H9 (cell line): Measurements from ENCODE around the gene SLC12A6. TPM values are rescaled to one million over a fixed set of nuclear protein-coding genes. Genes with fewer than 3 reads are reported as not detected.

Source experiments
- DNase-seq: peaks from one replicate; pipeline ENCODE4 v3.0.0-alpha.2; 2017
- H2AFZ ChIP-seq: one replicate; pipeline ENCODE4 v1.6.1; 2013; ENCODE audit warnings: mild to moderate bottlenecking, low read length, control low read depth, moderate library complexity
- H2AK5ac ChIP-seq: 2 replicates; pipeline ENCODE4 v1.6.1; 2013; ENCODE audit warnings: low read length, control low read depth, mixed read lengths; ENCODE audit not compliant: insufficient read length
- H2BK120ac ChIP-seq: one replicate; pipeline ENCODE4 v1.6.1; 2013; ENCODE audit warnings: low read depth, mild to moderate bottlenecking, low read length, control low read depth, inconsistent platforms; ENCODE audit not compliant: poor library complexity, severe bottlenecking
- H2BK12ac ChIP-seq: 2 replicates; pipeline ENCODE4 v1.6.1; 2013; ENCODE audit warnings: low read length, control low read depth, mixed read lengths, low read depth; ENCODE audit not compliant: insufficient read length
- H2BK15ac ChIP-seq: 2 replicates; pipeline ENCODE4 v1.6.1; 2013; ENCODE audit warnings: low read depth, low read length, control low read depth
- H2BK20ac ChIP-seq: one replicate; pipeline ENCODE4 v1.6.1; 2013; ENCODE audit warnings: low read depth, mild to moderate bottlenecking, low read length, control low read depth, inconsistent platforms; ENCODE audit not compliant: poor library complexity, severe bottlenecking
- H2BK5ac ChIP-seq: 2 replicates; pipeline ENCODE4 v1.6.1; 2013; ENCODE audit warnings: low read length, control low read depth, mixed read lengths; ENCODE audit not compliant: insufficient read length
- H3K14ac ChIP-seq: 2 replicates; pipeline ENCODE4 v1.6.1; 2013; ENCODE audit warnings: low read length, control low read depth; ENCODE audit not compliant: insufficient read depth
- H3K18ac ChIP-seq: 2 replicates; pipeline ENCODE4 v1.6.1; 2013; ENCODE audit warnings: low read depth, mild to moderate bottlenecking, mixed read lengths, low read length, control low read depth; ENCODE audit not compliant: insufficient read length
- H3K23ac ChIP-seq: 2 replicates; pipeline ENCODE4 v1.6.1; 2013; ENCODE audit warnings: low read length, control low read depth, mixed read lengths, low read depth; ENCODE audit not compliant: insufficient read length
- H3K23me2 ChIP-seq: 2 replicates; pipeline ENCODE4 v1.6.1; 2013; ENCODE audit warnings: low read depth, mild to moderate bottlenecking, mixed read lengths, low read length, control low read depth; ENCODE audit not compliant: insufficient read length, poor library complexity, severe bottlenecking
- H3K27ac ChIP-seq: 2 replicates; pipeline ENCODE4 v1.5.1; 2013; ENCODE audit warnings: low read length, control low read depth, mixed read lengths, low read depth; ENCODE audit not compliant: insufficient read length
- H3K27me3 ChIP-seq: 2 replicates; pipeline ENCODE4 v1.6.1; 2013; ENCODE audit warnings: low read length, control low read depth, inconsistent platforms; ENCODE audit not compliant: insufficient read depth
- H3K4ac ChIP-seq: 2 replicates; pipeline ENCODE4 v1.6.1; 2013; ENCODE audit warnings: low read depth, mild to moderate bottlenecking, control low read depth, inconsistent platforms, low read length, moderate library complexity
- H3K4me1 ChIP-seq: 2 replicates; pipeline ENCODE4 v1.6.1; 2013; ENCODE audit warnings: low read length, control low read depth, inconsistent platforms; ENCODE audit not compliant: insufficient read depth
- H3K4me2 ChIP-seq: 2 replicates; pipeline ENCODE4 v1.6.1; 2013; ENCODE audit warnings: low read length, control low read depth, mixed read lengths; ENCODE audit not compliant: insufficient read length, insufficient read depth
- H3K56ac ChIP-seq: 2 replicates; pipeline ENCODE4 v1.6.1; 2013; ENCODE audit warnings: low read depth, mild to moderate bottlenecking, mixed read lengths, low read length, control low read depth; ENCODE audit not compliant: insufficient read length
- H3K79me1 ChIP-seq: 2 replicates; pipeline ENCODE4 v1.6.1; 2013; ENCODE audit warnings: low read depth, mild to moderate bottlenecking, moderate library complexity, low read length, control low read depth, inconsistent platforms; ENCODE audit not compliant: insufficient read depth, poor library complexity, severe bottlenecking
- H3K79me2 ChIP-seq: 2 replicates; pipeline ENCODE4 v1.6.1; 2013; ENCODE audit warnings: low read length, control low read depth, inconsistent platforms; ENCODE audit not compliant: insufficient read depth
- H3K9ac ChIP-seq: 2 replicates; pipeline ENCODE4 v1.6.1; 2013; ENCODE audit warnings: low read length, control low read depth, mixed read lengths; ENCODE audit not compliant: insufficient read length; ENCODE audit errors: extremely low read depth
- H3K9me3 ChIP-seq: one replicate; pipeline ENCODE4 v1.6.1; 2013; ENCODE audit warnings: low read depth, low read length, inconsistent platforms; ENCODE audit not compliant: control insufficient read depth
- H3T11ph ChIP-seq: one replicate; pipeline ENCODE4 v1.6.1; 2013; ENCODE audit warnings: mild to moderate bottlenecking, low read length, control low read depth, inconsistent platforms
- H4K20me1 ChIP-seq: one replicate; pipeline ENCODE4 v1.6.1; 2013; ENCODE audit not compliant: control insufficient read depth, insufficient read length, insufficient read depth
- H4K5ac ChIP-seq: 2 replicates; pipeline ENCODE4 v1.6.1; 2013; ENCODE audit warnings: low read depth, mild to moderate bottlenecking, mixed read lengths, low read length, control low read depth; ENCODE audit not compliant: insufficient read length
- H4K8ac ChIP-seq: replicated peaks from 2 replicates; pipeline ENCODE4 v1.6.1; 2013; ENCODE audit warnings: low read length, control low read depth, mixed read lengths, low read depth; ENCODE audit not compliant: insufficient read length
- H4K91ac ChIP-seq: 2 replicates; pipeline ENCODE4 v1.6.1; 2013; ENCODE audit warnings: low read depth, mild to moderate bottlenecking, moderate library complexity, mixed read lengths, low read length, control low read depth; ENCODE audit not compliant: insufficient read length
- H3K27ac Mint-ChIP-seq, 3 experiments: 2 replicates in 2 of 3; 3 replicates in 1 of 3; pipeline ENCODE4 v1.8.0; 2020 to 2021; ENCODE audit warnings: mixed read lengths in 3 of 3, mild to moderate bottlenecking in 1 of 3, moderate library complexity in 1 of 3
- H3K27me3 Mint-ChIP-seq: 2 replicates; pipeline ENCODE4 v1.8.0; 2021; ENCODE audit warnings: low read depth, mild to moderate bottlenecking, moderate library complexity, mixed read lengths
- H3K36me3 Mint-ChIP-seq, 3 experiments: 2 replicates in 2 of 3; 3 replicates in 1 of 3; pipeline ENCODE4 v1.8.0; 2020 to 2021; ENCODE audit warnings: low read depth in 3 of 3, mixed read lengths in 3 of 3; ENCODE audit not compliant: insufficient read depth in 1 of 3
- H3K4me1 Mint-ChIP-seq, 2 experiments: 2 replicates each; pipeline ENCODE4 v1.8.0; 2020; ENCODE audit warnings: mixed read lengths in 2 of 2
- H3K4me3 Mint-ChIP-seq, 2 experiments: 2 replicates in 1 of 2; 3 replicates in 1 of 2; pipeline ENCODE4 v1.8.0; 2020 to 2021; ENCODE audit warnings: mild to moderate bottlenecking in 2 of 2, mixed read lengths in 2 of 2, moderate library complexity in 1 of 2
- H3K9me3 Mint-ChIP-seq, 2 experiments: 2 replicates in 1 of 2; 3 replicates in 1 of 2; pipeline ENCODE4 v1.8.0; 2020; ENCODE audit warnings: mild to moderate bottlenecking in 2 of 2, mixed read lengths in 2 of 2, moderate library complexity in 1 of 2
- WGBS: extraction: QIAGEN DNeasy Blood & Tissue Kit; methylation state at CpG from one replicate; pipeline ENCODE4 v1.1.7; 2013; ENCODE audit warnings: missing lambda C conversion rate, low lambda C conversion rate, mixed read lengths; ENCODE audit not compliant: insufficient read length; ENCODE audit errors: extremely low coverage; 5-methylcytosine and 5-hydroxymethylcytosine counted together
- total RNA-seq: library from RNA; stranded (reverse); gene quantifications from 2 replicates; pipeline ENCODE4 v1.2.1, GENCODE V29; 2021
- TF ChIP-seq, protein P1 (sequence below): fragments of 200-600 bp; sonication (generic); conservative IDR thresholded peaks from 3 replicates; pipeline ENCODE4 v1.8.0; 2021; ENCODE audit warnings: antibody characterized with exemption, mild to moderate bottlenecking

SLC12A6 gene
- total RNA-seq, 1 experiment from 2014 or later, result 11.1 TPM

DNA sequence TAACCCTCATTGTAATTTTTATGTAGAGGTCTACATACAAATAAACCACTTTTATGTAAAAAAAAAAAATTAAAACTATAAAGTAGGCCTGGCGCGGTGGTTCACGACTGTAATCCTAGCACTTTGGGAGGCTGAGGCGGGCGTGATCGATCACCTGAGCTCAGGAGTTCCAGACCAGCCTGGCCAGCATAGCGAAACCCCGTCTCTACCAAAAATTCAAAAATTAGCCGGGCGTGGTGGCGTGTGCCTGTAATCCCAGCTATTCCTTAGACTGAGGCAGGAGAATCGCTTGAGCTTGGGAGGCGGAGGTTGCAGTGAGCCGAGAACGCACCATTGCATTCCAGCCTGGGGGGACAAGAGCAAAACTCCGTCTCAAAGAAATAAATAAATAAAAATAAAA lies 766 bp upstream of the SLC12A6 start:
- no peaks in the 10 kb centered on the region for H3K27me3 ChIP-seq
- no peak overlapping the region for H3T11ph ChIP-seq
- Mint-ChIP-seq H3K27me3 (peaks cover 5% of the 10 kb centered on the region; the same call in 1 of the 2 replicates), H3K27ac (peak overlapping the region in 2 of 3 experiments; percentile 53 to 76; a peak in 1 of 7 replicates), H3K9me3 (no peaks in the 10 kb centered on the region), H3K4me3 (peak overlapping the region; percentile 81 to 82), H3K36me3 (peaks cover 22 to 25% (median 25%) of the 10 kb centered on the region in 3 experiments), H3K4me1 (peaks cover 10 to 15% of the 10 kb centered on the region in 2 experiments)
- no peak overlapping the region for H3K56ac ChIP-seq
- no peak overlapping the region for H4K8ac ChIP-seq
- H4K20me1 ChIP-seq, result no peaks in the 10 kb centered on the region
- H2BK5ac ChIP-seq, result no peak overlapping the region
- H3K79me1 ChIP-seq, result peaks cover 3% of the 10 kb centered on the region
- H3K9me3 ChIP-seq, result no peaks in the 10 kb centered on the region
- no peak overlapping the region for H2AK5ac ChIP-seq
- no peak overlapping the region for H3K14ac ChIP-seq
- H3K4me1 ChIP-seq, result peaks cover 2% of the 10 kb centered on the region; the same call in 1 of the 2 replicates
- no peak overlapping the region for H3K23ac ChIP-seq
- H3K4me2 ChIP-seq, result peak overlapping the region; percentile 76
- WGBS, result no CpG with 5 or more reads among the region's 16 CpGs
- H4K5ac ChIP-seq, result no peak overlapping the region
- no peak overlapping the region for H3K18ac ChIP-seq
- no peak overlapping the region for H3K27ac ChIP-seq
- no peak overlapping the region for H2BK12ac ChIP-seq
- no peak overlapping the region for H3K9ac ChIP-seq
- TF ChIP-seq, protein P1, sequence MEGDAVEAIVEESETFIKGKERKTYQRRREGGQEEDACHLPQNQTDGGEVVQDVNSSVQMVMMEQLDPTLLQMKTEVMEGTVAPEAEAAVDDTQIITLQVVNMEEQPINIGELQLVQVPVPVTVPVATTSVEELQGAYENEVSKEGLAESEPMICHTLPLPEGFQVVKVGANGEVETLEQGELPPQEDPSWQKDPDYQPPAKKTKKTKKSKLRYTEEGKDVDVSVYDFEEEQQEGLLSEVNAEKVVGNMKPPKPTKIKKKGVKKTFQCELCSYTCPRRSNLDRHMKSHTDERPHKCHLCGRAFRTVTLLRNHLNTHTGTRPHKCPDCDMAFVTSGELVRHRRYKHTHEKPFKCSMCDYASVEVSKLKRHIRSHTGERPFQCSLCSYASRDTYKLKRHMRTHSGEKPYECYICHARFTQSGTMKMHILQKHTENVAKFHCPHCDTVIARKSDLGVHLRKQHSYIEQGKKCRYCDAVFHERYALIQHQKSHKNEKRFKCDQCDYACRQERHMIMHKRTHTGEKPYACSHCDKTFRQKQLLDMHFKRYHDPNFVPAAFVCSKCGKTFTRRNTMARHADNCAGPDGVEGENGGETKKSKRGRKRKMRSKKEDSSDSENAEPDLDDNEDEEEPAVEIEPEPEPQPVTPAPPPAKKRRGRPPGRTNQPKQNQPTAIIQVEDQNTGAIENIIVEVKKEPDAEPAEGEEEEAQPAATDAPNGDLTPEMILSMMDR, result no peak
- no peak overlapping the region for H2BK120ac ChIP-seq
- no peak overlapping the region for H2BK15ac ChIP-seq
- no peak overlapping the region for H2BK20ac ChIP-seq
- peaks cover 7% of the 10 kb centered on the region for H3K23me2 ChIP-seq
- H3K79me2 ChIP-seq, result peaks cover 7% of the 10 kb centered on the region; the same call in 1 of the 2 replicates
- no peak for DNase-seq
- H3K4ac ChIP-seq, result no peak overlapping the region
- H4K91ac ChIP-seq, result no peak overlapping the region
- H2AFZ ChIP-seq, result no peak overlapping the region
